Vagina (tissue), 2 donors: ENCODE data around the gene TRAPPC2L. TPM values are rescaled to one million over a fixed set of nuclear protein-coding genes. Genes with fewer than 3 reads are reported as not detected.
"Not testable (repeated sequence)": the region's sequence is repeated elsewhere in the genome, so short reads cannot be mapped to it uniquely, and the experiment has no call there.

Experiments
- DNase-seq, 2 donors: peaks; one replicate each; pipeline ENCODE4 v3.0.0-alpha.2; 2017; ENCODE audit errors: extremely low spot score in 2 of 2
- H3K27ac ChIP-seq: fragments of 200-600 bp; sonication (generic); one replicate; pipeline ENCODE4 v1.5.1; 2019
- H3K27me3 ChIP-seq: fragments of 200-600 bp; sonication (generic); one replicate; pipeline ENCODE4 v1.5.1; 2019
- H3K36me3 ChIP-seq, 2 donors: fragments of 200-600 bp; sonication (generic); one replicate each; pipeline ENCODE4 v1.5.1; 2017 to 2019
- H3K4me1 ChIP-seq: fragments of 200-600 bp; sonication (generic); one replicate; pipeline ENCODE4 v1.5.1; 2019
- H3K4me3 ChIP-seq, 2 donors: fragments of 200-600 bp; sonication (generic); 1 replicate in 1 of 2; 2 replicates in 1 of 2; pipeline ENCODE4 v1.5.1; 2016 to 2019
- H3K9me3 ChIP-seq: fragments of 200-600 bp; sonication (generic); one replicate; pipeline ENCODE4 v1.5.1; 2019
- CTCF ChIP-seq, 3 experiments: fragments of 450-650 bp in 2 of 3; fragments of 200-600 bp in 1 of 3; sonication (generic) in 1 of 3; IDR thresholded peaks; one replicate each; pipeline ENCODE4 v1.5.1; 2017 to 2019; ENCODE audit warnings: antibody characterized with exemption in 3 of 3, mild to moderate bottlenecking in 2 of 3, moderate library complexity in 2 of 3
- POLR2A ChIP-seq, 2 donors: fragments of 450-650 bp; IDR thresholded peaks; one replicate each; pipeline ENCODE4 v1.6.1; 2017; ENCODE audit warnings: antibody characterized with exemption in 2 of 2, mild to moderate bottlenecking in 2 of 2, moderate library complexity in 2 of 2
- POLR2AphosphoS5 ChIP-seq, 2 donors: sonication (generic); formaldehyde crosslinking; IDR thresholded peaks; one replicate each; pipeline ENCODE4 v1.9.0; 2017; ENCODE audit warnings: antibody characterized with exemption in 2 of 2, mild to moderate bottlenecking in 2 of 2, low read depth in 1 of 2; ENCODE audit not compliant: insufficient read depth in 1 of 2
- intact Hi-C: fragments of 100-400 bp; cut with DNase I; formaldehyde crosslinking; loops from one replicate; pipeline ENCODE4 v1.15.1; 2023
- total RNA-seq: library from RNA; depleted of rRNA; stranded (reverse); fragments of >200 nt; gene quantifications from one replicate; pipeline ENCODE4 v1.2.3, GENCODE V29; 2016

The TRAPPC2L gene
- total RNA-seq, 1 donor from 2014 or later, result 50.8 TPM

DNA sequence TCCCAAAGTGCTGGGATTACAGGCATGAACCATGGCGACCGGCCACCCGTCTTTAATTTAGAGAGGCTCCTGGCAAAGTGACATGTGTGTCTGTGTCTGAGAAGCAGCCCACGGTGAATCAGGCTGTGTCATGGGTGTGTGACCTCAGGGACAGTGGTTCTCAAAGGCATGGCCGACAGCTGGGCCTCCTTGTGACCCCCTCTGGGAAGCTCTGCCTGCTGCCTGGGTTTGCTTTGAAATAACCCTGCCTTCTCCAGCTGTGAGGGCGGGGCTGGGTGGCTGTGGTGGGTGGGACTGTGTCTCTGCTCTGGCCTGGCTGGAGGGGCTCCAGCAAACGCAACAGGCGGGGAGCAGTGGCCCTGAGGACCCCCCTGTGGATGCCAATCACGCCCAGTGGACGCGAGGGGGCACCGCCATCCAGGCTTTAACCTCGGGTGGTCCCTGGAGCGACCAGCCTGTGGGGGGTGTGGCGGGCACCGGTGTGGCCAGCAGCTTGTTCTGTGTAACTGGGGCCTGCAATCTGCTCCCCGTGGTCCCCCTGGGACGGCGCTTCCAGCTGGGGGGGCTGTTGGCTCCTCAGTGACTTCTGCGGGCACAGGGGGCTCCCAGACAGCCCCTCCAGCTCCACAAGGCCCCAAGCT is 36.4 kb upstream of the TRAPPC2L start:
- TF ChIP-seq POLR2AphosphoS5 (IDR thresholded peaks at IDR 0.05; ENCODE audit: insufficient read depth in 1 of 2, low read depth in 1 of 2) (no peak), CTCF (IDR thresholded peaks at IDR 0.05) (no peak)
- intact Hi-C loops, result loop anchor here (5.0 kb wide), 1 partner anchor 237 kb away; no protein-coding TSS in a partner anchor
- H3K9me3 ChIP-seq, result no peaks in the 10 kb centered on the region
- H3K36me3 ChIP-seq, result peaks cover 0 to 25% of the 10 kb centered on the region in 2 donors
- H3K27ac ChIP-seq, result no peak overlapping the region
- H3K4me1 ChIP-seq, result no peaks in the 10 kb centered on the region
- H3K27me3 ChIP-seq, result no peaks in the 10 kb centered on the region
- no peak overlapping the region for H3K4me3 ChIP-seq
- no peak for DNase-seq

DNA sequence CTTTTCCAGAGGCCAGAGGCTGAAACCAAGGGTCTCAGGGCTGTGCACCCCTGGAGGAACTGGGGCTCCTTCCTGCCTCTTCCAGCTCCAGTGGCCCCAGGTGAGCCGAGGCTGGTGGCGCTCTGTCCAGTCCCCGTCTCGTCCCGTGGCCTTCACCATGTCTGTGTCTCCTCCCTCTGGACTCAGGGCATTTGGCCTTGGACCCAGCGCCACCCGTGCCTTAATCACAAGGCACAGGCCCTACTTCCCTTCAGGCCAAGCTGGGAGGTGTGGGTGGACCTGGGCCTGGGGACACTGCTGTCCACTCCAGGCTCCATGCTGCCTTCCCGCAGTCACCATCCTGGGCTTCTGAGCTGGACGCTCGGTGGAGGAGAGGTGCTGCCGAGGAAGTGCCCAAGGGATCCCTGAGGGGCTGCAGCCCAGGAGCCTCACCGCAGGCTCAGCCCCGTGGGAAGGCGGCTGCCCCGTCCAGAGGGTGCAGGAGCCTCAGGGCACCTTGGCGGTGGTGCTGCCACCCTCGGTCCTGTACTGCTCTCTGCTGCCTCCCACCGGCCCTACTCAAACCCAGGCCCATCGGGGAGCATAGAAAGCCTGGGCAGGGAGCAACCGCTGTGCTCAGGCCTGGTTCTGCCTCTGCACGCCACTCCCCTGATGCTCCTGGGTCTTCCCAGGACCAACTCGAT is 35.6 kb upstream of the TRAPPC2L start:
- peaks cover 0 to 25% of the 10 kb centered on the region in 2 donors for H3K36me3 ChIP-seq

GRCh38 chr16:88822281-88823040 is 34.5 kb upstream of the TRAPPC2L start:
- H3K9me3 ChIP-seq, result no peaks in the 10 kb centered on the region
- peaks cover 4% of the 10 kb centered on the region for H3K4me1 ChIP-seq
- peaks cover 0 to 25% of the 10 kb centered on the region in 2 donors for H3K36me3 ChIP-seq
- no peak for DNase-seq
- no peaks in the 10 kb centered on the region for H3K27me3 ChIP-seq
- intact Hi-C loops, result loop anchor here (5.0 kb wide), 1 partner anchor 235 kb away; no protein-coding TSS in a partner anchor
- TF ChIP-seq CTCF (IDR thresholded peaks at IDR 0.05) (no peak), POLR2A (IDR thresholded peaks at IDR 0.05) (no peak), POLR2AphosphoS5 (IDR thresholded peaks at IDR 0.05; ENCODE audit: insufficient read depth in 1 of 2, low read depth in 1 of 2) (no peak)
- no peak overlapping the region for H3K27ac ChIP-seq
- no peak overlapping the region for H3K4me3 ChIP-seq

More for the DNA sequence above, 35.6 kb upstream of the TRAPPC2L start:
- intact Hi-C loops, result loop anchor here (5.0 kb wide), 1 partner anchor 236 kb away; no protein-coding TSS in a partner anchor
- no peaks in the 10 kb centered on the region for H3K9me3 ChIP-seq
- no peak overlapping the region for H3K4me3 ChIP-seq
- H3K27ac ChIP-seq, result no peak overlapping the region
- no peaks in the 10 kb centered on the region for H3K4me1 ChIP-seq
- no peak for DNase-seq
- no peaks in the 10 kb centered on the region for H3K27me3 ChIP-seq
- TF ChIP-seq CTCF (IDR thresholded peaks at IDR 0.05) (no peak), POLR2AphosphoS5 (IDR thresholded peaks at IDR 0.05; ENCODE audit: insufficient read depth in 1 of 2, low read depth in 1 of 2) (no peak), POLR2A (IDR thresholded peaks at IDR 0.05) (no peak)

GRCh38 chr16:88823646-88824045 is 33.3 kb upstream of the TRAPPC2L start:
- H3K36me3 ChIP-seq, result peaks cover 0 to 34% of the 10 kb centered on the region in 2 donors
- intact Hi-C loops, result loop anchor here (5.0 kb wide), 1 partner anchor 234 kb away; no protein-coding TSS in a partner anchor
- not testable (repeated sequence) for H3K27me3 ChIP-seq, H3K4me3 ChIP-seq, H3K27ac ChIP-seq, H3K9me3 ChIP-seq, DNase-seq, H3K4me1 ChIP-seq

DNA sequence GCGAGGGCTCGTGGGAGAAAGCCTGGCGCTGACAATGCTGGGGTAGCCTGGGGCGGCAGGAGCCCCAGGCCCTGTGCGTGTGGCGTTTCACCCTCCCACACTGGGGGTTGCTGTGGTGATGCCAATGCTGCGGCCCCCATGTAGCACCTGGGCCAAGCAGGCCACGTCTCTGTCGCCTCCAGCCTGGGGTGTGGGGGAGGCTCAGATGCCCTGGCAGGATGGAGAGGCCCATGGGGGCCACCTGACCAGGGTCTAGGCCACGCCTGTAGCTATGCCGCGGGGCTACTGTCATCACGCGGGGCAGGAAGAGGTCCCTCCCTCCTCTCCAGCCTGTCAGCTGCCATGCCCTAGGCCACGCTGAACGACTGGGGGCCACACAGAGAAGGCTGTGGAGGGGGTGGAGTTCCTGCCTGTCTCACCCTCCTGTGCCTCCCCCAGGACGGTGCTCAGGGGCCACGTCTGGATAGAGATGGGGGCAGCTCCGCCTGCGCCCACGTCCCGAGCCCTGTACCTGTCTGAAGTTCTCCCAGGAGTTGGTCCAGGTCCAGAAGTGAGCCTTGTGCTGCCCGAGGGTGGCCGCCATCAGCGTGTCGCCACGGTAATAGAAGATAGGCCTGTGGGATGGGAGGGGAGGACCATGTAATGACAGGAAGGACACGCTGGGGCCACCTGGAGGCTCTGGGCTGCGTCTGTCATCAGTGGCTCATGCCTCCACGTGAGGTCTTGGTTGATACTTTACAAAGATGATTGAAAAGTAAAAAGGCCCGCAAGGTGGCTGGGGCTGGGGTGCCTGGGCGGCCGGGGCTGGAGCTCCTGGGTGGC is 32.5 kb upstream of the TRAPPC2L start:
- Histone ChIP-seq H3K4me3 (no peak overlapping the region), H3K27me3 (no peaks in the 10 kb centered on the region), H3K36me3 (peaks cover 0 to 34% of the 10 kb centered on the region in 2 donors), H3K27ac (no peak overlapping the region), H3K4me1 (peaks cover 4% of the 10 kb centered on the region), H3K9me3 (no peaks in the 10 kb centered on the region)
- no peak for DNase-seq
- no peak for TF ChIP-seq CTCF (IDR thresholded peaks at IDR 0.05)
- TF ChIP-seq POLR2AphosphoS5 (IDR thresholded peaks at IDR 0.05; ENCODE audit: insufficient read depth in 1 of 2, low read depth in 1 of 2), result no peak
- TF ChIP-seq POLR2A (IDR thresholded peaks at IDR 0.05), result no peak
- intact Hi-C loops, result loop anchor here (5.0 kb wide), 1 partner anchor 233 kb away; no protein-coding TSS in a partner anchor
